HG02970 (cell line): Measurements from ENCODE around the gene NUP58.
"Not testable (repeated sequence)": the region's sequence is repeated elsewhere in the genome, so short reads cannot be mapped to it uniquely, and the experiment has no call there.

Source experiments
- ATAC-seq: cut with Tn5 transposase; IDR thresholded peaks from one replicate; pipeline ENCODE4 v1.9.1; 2021; ENCODE audit warnings: mild to moderate bottlenecking, moderate library complexity, moderate number of reproducible peaks; ENCODE audit not compliant: unreplicated experiment, low FRiP score

NUP58 gene

DNA sequence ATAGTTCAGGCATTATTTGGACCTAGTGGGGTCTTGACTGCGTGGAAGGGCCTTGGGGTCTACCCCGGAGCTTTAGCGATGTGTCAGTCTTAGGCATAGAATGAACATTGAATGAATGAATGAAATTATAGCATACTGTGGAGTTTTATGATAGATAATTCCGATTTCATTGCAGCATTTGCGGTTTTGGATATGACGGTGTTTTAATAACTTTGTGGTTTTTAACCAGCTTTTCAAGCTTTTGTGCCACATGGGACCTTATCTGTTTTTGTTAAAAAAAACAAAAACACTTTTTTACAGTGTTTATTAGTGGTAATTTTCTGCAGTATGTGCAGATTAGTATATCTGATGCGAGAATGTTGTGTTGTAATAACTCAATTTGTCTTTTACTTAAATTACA, 696 bp downstream of the NUP58 start:
- ATAC-seq, result no peak

DNA sequence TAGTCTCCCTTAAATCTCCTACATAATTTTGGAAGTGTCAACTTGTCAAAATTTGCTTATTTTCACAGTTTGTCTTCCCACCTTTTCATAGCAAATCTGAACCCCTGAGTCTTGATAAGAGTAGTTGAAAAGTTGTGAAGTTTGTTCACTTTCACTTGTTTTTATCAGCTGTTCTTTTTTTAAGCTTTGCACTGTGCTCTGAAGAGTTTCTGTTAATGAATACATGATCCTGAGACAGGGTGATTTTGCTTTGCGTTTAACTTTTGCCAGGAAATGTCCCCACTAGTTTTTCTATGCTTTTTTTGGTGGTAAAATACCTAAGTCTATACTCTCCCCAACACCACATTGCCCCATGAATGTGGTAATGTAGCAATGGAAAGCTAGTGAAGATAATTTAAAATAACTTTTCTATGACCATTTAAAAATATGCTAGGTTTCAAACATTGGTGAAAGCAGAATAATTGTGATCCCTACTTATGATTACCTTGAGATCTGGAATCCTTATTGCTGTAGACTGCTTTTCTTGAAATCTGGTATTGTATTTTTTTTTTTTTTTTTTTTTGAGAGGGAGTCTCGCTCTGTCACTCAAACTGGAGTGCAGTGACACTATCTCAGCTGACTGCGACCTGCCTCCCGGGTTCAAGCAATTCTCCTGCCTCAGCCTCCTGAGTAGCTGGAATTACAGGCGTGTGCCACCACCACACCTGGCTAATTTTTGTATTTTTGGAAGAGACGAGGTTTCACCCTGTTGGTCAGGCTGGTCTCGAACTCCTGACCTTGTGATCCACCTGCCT, 5.4 kb downstream of the NUP58 start:
- no peak for ATAC-seq

DNA sequence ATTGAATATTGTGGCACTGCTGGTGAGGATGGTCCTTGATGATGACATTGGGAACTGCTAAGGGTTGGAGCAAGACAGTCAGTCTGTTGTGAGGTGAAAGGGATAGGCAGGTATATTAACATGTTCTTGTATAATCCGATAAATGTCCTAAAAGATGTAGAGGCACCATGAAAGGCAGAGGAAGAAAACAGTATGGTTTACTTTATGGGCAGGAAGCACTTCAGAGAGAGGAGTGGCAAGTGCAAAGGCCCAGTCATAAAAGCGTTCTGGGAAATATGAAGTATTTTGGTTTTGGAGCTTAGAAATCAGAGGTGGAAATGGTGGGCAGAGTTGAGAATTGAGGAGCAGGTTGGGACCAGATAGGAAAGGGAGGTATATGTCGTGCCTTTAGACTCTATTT, 9.5 kb downstream of the NUP58 start:
- ATAC-seq, result no peak

DNA sequence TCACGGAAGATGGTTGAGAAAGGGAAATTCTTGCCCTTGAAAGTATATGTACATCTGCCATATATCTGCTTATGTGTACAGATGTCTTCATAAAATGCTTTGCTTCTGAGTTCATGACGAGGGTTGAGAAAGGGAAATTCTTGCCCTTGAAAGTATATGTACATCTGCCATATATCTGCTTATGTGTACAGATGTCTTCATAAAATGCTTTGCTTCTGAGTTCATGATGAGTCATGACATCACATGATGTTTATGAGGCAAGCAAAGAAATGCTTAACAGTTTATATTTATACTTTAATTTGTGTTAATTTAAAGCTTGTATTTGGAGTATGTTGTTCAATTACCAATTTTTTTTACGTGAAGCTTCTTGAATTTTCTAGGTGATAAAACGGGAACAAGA, 17.5 kb downstream of the NUP58 start:
- not testable (repeated sequence) for ATAC-seq

DNA sequence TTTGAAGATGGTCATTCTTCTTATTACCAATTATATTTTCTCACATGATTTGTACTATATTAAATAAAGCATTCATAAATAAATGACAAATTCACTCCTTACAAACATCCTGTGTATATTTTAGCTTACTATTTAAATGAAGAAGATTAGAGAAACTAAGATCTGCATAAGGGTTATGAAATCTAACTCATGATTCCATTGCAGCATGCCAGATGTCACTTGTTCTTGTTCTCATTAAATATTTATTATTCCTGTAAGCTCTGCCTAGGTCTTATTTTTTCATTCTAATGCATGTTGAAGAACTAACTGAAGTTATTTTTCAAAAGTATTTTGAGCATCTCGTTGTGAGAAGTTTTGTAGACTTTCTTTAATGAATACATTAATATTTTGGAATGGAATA, 18.3 kb downstream of the NUP58 start:
- no peak for ATAC-seq

DNA sequence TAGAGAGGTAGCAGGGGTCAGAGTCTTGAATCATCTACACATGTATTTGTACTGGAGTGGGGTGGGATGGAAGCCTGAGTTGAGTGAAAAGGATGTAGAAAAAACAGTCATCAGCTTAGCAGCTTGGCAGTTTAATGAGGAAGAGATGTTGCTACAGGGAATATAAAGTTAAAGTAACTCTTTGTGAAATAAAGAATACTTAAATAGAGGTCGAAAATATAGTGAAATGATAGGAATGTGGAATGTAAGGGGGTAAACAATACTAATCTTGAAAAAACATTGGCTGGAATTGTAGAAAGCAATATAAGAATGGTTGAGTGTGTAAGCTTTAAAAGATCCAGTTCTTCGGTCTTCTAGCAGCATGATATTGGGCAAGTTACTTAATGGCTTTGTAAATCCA, 22.7 kb downstream of the NUP58 start:
- ATAC-seq, result no peak

DNA sequence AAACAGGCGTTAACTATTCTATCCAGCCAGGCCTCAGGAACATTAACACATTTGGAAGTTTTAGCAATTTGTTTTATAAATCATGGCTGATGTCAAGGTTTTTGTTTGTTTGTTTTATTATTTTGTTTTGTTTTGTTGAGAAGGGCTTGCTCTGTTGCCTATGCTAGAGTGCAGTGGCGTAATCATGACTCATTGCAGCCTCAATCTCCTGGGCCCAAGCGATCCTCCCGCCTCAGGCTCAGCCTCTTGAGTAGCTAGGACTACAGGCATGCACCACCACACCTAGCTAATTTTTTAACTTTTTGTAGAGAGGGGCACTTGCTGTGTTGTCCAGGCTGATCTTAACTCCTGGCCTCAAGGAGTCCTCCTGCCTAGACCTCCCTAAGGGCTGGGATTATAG, 28.3 kb downstream of the NUP58 start:
- no peak for ATAC-seq

DNA sequence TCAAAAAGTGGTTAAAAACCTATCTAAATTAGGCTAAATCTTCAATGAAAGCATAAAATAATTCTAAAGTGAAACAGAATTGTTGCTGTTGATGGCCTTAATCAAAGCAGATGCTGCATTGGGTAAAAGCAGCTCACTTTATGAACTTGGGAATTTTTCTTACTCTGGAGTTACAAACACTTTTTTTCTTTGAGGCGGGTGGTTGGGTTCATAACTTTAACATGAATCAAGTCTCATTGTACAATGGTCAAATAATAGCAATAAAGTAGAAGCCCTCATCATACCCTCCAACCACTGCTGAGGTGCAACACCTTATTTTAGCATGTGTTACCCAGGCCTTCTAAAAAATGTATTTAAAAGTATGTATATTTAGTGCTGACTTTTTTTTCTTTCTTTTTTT, 29.1 kb downstream of the NUP58 start:
- no peak for ATAC-seq

DNA sequence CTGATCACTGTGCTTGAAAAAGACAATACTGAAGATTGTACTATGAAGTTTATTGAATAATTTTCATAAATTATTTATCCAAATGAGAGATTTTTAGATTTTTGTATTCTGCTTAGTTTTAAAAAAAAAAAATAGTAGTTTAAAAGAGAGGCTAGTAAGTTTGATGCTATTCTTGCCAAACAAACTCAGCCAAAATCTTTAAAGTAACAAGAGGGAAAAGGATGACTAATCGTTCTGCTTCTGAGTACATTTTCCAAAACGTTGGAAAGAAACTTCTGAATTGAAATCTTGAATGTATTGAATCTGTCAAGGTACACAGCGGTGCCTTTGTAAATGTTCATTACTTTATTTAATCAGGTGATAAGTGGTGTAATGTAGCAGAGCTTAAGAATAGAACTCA, 34.4 kb downstream of the NUP58 start:
- no peak for ATAC-seq

DNA sequence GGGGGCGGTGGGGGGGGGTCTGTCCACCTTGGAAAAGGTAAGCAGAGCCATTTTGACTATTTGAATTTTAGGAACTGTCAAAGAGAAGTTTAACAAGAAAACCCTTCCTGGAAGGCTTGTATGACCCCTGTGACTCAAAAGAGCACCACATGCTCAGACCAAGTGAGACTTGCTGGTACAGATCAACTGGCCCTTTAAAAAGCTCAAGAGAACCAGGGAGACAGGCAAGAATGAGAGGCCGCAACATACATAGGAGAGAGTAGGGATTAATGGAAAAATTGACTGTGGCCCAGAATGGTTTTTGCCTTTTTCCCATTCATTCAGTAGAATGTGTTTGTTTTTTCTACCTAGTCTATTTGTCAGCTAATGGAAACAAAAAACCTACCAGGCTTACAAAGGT, 44.2 kb downstream of the NUP58 start:
- no peak for ATAC-seq

DNA sequence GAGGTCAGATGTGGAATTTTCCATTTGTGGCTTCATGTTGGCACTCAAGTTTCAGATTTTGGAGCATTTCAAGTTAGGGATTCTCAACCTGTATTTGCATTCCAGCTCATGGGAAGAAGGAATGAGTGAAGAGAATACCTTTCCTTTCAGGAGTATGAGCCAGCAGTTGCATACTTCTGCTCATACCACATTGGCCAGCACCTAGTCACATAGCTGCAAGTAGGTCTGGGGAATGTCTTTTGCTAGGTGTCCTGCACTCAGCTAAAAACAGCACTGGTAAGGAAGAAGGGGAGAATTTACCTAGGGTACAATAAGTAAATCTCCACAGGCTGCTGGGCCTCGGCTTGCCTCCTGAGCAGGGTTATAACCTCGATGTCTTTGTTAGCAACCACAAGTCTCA, 45.7 kb downstream of the NUP58 start:
- ATAC-seq, result no peak

DNA sequence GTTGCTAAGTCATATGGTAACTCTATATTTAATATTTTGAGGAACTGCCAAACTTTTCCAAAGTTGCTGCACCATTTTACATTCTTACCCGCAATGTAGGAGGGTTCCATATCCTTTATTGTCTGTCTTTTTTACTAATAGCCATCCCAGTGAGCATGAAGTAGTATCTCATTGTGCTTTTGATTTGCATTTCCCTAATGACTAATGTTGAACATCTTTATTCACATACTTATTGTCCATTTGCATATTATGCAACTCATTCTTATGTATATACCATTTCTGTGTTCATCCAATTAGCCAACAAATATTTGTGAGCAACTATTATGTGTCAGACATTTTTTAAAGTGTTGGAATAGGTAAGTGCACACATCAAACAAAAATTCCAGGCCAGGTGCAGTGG, 50.0 kb downstream of the NUP58 start:
- ATAC-seq, result no peak

DNA sequence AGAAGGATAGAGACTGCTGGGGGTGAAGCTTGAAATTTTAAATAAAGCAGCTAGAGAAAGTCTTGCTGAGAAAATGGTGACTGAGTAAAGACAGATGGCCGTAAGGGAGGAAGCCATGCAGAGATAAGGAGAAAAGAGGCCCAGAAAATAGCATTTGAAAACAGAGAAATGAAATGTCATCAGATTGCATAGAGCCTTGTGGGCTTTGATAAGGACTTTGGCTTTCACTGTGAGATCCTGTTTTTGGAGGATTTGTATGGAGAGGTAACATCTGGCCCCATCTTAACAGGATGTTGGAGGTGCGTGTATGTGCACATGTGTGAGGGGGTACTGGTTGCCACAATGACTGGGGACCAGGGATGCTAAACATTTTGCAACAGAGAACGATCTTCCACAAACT, 50.8 kb downstream of the NUP58 start:
- ATAC-seq, result no peak

DNA sequence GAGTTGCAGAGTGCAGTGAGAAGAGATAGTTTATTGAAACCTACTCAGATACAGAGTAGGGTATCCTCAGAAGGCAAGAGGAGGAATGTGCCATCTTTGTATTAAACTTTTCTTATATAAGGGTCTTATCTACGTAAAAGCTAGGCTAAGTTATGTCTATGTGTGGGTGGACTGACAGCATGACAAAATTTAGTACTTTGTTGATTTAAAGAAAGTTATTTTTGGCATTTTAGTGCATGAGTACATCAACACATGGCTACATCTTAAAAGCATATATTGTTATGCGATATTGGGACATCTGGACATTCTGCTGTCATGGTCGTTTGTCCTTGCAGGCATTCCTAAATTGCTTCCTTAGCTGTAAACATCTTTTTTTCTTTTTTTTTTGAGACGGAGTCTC, 51.4 kb downstream of the NUP58 start:
- no peak for ATAC-seq

DNA sequence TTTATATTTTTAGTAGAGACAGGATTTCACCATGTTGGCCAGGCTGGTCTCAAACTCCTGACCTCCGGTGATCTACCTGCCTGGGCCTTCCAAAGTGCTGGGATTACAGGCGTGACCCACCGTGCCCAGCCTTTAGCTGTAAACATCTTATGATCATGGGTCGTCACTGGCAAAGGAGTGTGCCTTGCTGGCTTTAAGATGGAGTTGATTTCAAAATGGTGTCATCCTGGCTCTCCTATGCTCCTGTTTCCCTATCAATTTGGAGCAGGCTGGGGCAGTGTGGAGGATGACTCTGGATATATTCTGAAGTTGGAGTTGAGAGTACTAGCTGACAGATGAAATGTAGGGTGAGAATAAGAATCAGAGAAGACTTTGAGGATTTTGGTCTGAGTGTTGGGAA, 51.9 kb downstream of the NUP58 start:
- ATAC-seq, result no peak

DNA sequence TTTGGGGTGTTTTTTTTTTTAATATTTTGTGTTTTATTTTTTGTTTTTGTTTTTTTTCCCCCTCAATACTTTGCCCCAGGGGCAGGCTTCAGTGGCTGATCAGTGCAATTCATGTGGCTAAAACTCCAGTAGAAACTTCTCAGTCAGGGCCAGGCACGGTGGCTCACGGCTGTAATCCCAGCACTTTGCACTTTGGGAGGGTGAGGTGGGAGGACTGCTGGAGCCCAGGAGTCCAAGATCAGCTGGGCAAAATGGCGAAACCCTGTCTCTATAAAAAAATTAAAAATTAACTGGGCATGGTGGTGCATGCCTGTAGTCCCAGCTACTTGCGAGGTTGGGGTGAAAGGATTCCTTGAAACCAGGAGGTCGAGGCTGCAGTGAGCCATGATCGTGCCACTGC, 53.0 kb downstream of the NUP58 start:
- ATAC-seq, result no peak

DNA sequence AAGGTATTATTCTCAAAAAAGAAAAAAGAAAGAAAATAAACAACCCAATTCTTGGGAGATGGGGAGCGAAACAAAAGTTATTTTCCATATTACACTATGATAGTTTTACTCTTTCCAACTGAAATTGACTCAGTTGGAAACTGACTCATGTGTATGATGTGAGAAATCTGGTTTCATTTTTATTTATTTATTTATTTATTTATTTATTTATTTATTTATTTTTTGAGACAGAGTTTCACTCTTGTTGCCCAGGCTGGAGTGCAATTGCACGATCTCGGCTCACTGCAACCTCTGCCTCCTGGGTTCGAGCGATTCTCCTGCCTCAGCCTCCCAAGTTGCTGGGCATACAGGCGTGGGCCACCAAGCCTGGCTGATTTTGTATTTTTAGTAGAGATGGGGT, 59.0 kb downstream of the NUP58 start:
- ATAC-seq, result not testable (repeated sequence)

DNA sequence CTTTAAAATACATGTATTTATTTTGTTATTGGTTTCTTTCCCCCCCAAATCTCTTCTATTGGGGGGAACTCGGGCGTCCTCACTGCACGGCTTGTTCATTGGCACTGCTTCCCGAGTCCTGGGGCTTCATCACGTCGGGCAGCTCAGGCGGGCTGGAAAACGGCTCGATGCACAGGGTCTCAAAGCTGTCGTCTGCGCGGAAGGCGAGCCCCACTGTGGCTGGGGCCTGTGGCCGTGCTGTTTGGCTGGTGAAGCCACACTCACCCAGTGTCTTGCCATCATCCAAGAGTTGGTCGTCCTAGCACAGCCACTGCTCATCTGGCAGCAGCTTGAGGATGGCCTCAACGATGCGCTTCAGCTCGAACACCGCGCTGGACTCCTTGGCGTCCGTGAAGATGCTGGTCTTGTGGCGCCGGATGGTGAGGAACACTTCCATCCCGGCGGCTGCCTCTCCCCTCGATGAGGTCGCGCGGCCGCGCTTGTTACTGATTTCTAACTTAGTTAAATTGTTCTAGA, 64.4 kb downstream of the NUP58 start:
- ATAC-seq, result no peak

DNA sequence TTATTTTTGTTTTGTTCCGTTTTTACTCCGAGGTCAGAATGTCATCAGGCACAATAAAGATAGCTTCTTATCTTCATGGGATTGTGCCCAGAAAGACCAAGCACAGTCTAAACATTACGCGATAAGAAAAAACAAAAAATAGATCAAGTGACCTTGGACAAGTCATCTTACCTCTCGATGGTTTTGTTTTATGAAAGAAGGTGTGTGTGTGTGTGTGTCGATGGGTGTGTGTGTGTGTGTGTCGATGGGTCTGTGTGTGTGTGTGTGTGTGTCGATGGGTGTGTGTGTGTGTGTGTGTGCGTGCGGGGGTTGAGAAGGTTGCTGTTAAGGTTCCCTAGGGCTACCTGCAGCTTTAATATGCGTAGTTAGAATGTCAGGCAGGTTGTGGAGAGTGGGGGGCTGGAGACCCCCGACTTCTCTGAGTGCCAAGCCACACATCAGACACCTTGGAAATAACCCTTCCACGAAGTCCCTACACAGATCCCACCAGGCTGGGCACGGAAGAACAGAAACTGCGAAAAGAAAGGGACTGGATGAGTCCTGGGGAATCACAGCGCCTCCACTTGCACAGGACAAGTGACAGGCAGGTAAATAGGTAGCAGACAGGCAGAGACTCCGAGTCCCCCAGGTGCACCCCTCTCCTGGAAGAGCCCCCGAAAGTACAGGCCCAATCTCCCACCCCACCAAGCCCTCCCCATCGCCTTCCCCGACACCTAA, 69.9 kb downstream of the NUP58 start:
- no peak for ATAC-seq

DNA sequence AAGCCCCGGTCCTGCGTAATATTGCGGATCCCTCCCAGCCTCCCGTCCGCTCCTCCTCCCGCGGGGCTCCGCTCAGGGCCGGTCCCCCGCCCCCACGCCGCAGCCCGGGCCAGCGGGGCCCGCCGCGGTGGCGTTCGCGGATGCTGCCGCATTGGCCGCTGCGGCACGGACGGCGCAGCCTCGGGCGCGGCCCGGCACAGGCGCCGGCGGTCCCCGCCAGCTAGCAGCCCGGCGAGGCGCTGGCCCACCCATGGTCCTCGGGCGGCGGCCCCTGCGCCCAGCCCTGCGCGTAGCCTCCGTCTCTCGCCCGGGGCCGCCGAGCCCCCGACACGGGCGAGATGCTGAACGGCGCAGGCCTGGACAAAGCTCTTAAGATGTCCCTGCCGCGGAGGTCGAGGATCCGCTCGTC, 70.5 kb downstream of the NUP58 start, which contains the start of gene ATP8A2:
Gene ATP8A2 (plus strand): TSS at position 100 of the 409 bp plus-strand sequence. CDS start 239 bp downstream, at position 339.
- ATAC-seq, result no peak

DNA sequence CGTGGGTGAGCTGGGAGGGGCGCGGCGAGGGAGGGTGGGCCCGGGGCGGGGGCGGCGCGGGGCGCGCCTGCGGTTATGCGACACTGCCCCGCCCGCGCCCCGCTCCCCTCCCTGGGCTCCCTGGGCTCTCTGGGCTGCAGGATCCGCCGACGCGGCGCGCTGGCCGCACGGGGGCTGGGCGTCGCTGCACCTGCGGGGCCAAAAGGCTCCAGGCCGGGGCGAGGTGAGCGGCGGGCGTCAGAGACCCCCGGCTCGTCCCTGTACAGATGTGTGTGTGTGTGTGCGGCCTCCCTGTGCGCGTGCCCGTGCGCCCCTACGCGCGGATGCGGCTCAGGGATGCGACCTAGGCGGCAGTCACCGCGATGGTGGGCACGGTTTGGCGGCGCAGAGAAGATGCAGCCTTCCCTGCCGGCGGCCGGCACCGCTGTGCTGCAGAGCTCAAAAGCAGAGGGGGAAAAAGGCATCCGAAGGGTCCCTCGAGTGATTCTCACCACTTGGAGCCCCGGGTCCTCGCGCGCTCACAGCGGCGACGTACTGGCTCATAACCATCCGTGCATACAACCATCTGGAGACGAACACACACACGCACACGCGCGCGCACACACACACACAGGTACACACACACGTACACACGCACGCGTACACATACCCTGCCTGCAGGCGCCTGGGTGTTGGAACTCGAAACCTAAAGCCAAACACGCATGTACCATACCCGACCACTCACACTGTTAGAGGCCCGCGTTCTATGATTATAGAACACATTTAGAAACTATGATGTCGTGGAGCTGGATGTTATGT, 71.1 kb downstream of the NUP58 start:
- ATAC-seq, result no peak
